CD4-positive, alpha-beta T cell (primary cell): ENCODE data around the gene BLOC1S4. TPM values are rescaled to one million over a fixed set of nuclear protein-coding genes. Genes with fewer than 3 reads are reported as not detected.

Source experiments
- ATAC-seq: fragments of 200-7000 bp; cut with Tn5 transposase; one replicate; pipeline ENCODE4 v1.10.0; 2022; ENCODE audit warnings: mild to moderate bottlenecking; ENCODE audit not compliant: poor library complexity
- CTCF ChIA-PET: fragments of 350-600 bp; sonication (Branson Sonifier 250); formaldehyde crosslinking; loops from one replicate; lab custom pipeline; 2021; ENCODE audit warnings: antibody characterized with exemption, inconsistent platforms; lab: Charles Lee
- POLR2A ChIA-PET: fragments of 350-600 bp; sonication (Branson Sonifier 250); formaldehyde crosslinking; loops from one replicate; lab custom pipeline; 2021; ENCODE audit warnings: antibody characterized with exemption, inconsistent platforms; lab: Charles Lee
- DNase-seq, 14 experiments: peaks; one replicate each; pipeline ENCODE4 v3.0.0-alpha.2; 2013 to 2020; ENCODE audit warnings: mixed read lengths in 2 of 14
- H3K27ac ChIP-seq, 2 donors: one replicate each; pipeline versions ENCODE4 v1.5.1 to v1.7.0; 2013; ENCODE audit warnings: low read length in 2 of 2, low read depth in 1 of 2, mild to moderate bottlenecking in 1 of 2
- H3K27me3 ChIP-seq, 2 experiments: 1 replicate in 1 of 2; 2 replicates in 1 of 2; pipeline versions ENCODE4 v1.6.1 to v1.7.0; 2013; ENCODE audit warnings: low read length in 2 of 2, control low read depth in 1 of 2, mild to moderate bottlenecking in 1 of 2, moderate library complexity in 1 of 2; ENCODE audit not compliant: insufficient read depth in 2 of 2, control insufficient read depth in 1 of 2
- H3K36me3 ChIP-seq: one replicate; pipeline ENCODE4 v1.6.1; 2013; ENCODE audit warnings: low read length, control low read depth; ENCODE audit not compliant: insufficient read depth
- H3K4me1 ChIP-seq: one replicate; pipeline ENCODE4 v1.6.1; 2013; ENCODE audit warnings: low read length, control low read depth; ENCODE audit not compliant: insufficient read depth
- H3K4me3 ChIP-seq: one replicate; pipeline ENCODE4 v1.5.1; 2013; ENCODE audit warnings: mild to moderate bottlenecking, low read length, moderate library complexity
- H3K9me3 ChIP-seq, 2 experiments: 1 replicate in 1 of 2; 2 replicates in 1 of 2; pipeline versions ENCODE4 v1.6.1 to v1.7.0; 2013; ENCODE audit warnings: low read length in 2 of 2, mild to moderate bottlenecking in 2 of 2, control low read depth in 1 of 2, moderate library complexity in 1 of 2; ENCODE audit not compliant: control insufficient read depth in 1 of 2, insufficient read depth in 1 of 2
- H3K27ac Mint-ChIP-seq: one replicate; pipeline ENCODE4 v1.8.0; 2020; ENCODE audit warnings: mixed read lengths
- H3K27me3 Mint-ChIP-seq: one replicate; pipeline ENCODE4 v1.8.0; 2021; ENCODE audit warnings: mixed read lengths
- H3K36me3 Mint-ChIP-seq: one replicate; pipeline ENCODE4 v1.8.0; 2021; ENCODE audit warnings: low read depth, mixed read lengths
- H3K4me1 Mint-ChIP-seq: one replicate; pipeline ENCODE4 v1.8.0; 2021; ENCODE audit warnings: low read depth, mixed read lengths
- H3K4me3 Mint-ChIP-seq: one replicate; pipeline ENCODE4 v1.8.0; 2020; ENCODE audit warnings: mild to moderate bottlenecking, mixed read lengths
- H3K9me3 Mint-ChIP-seq: one replicate; pipeline ENCODE4 v1.8.0; 2020; ENCODE audit warnings: mixed read lengths
- intact Hi-C, 2 experiments: fragments of 100-400 bp; cut with DNase I in 1 of 2; cut with micrococcal nuclease in 1 of 2; formaldehyde crosslinking; loops; one replicate each; pipeline versions ENCODE4 v1.15.1 to v1.9.0; 2023 to 2025; cut with DNase I, micrococcal nuclease
- total RNA-seq, 174 experiments: library from RNA in 2 of 174; stranded (reverse) in 2 of 174; gene quantifications; one replicate each; pipeline ENCODE4 v1.2.3 and lab custom pipeline; 2021 to 2026
- TF ChIP-seq, protein P1 (sequence below): fragments of 200-600 bp; IDR thresholded peaks from one replicate; pipeline ENCODE4 v1.8.0; 2022; ENCODE audit warnings: antibody characterized with exemption, mild to moderate bottlenecking

BLOC1S4 gene
- total RNA-seq, 2 experiments from 2014 or later, result 24.6 to 27.6 TPM

DNA sequence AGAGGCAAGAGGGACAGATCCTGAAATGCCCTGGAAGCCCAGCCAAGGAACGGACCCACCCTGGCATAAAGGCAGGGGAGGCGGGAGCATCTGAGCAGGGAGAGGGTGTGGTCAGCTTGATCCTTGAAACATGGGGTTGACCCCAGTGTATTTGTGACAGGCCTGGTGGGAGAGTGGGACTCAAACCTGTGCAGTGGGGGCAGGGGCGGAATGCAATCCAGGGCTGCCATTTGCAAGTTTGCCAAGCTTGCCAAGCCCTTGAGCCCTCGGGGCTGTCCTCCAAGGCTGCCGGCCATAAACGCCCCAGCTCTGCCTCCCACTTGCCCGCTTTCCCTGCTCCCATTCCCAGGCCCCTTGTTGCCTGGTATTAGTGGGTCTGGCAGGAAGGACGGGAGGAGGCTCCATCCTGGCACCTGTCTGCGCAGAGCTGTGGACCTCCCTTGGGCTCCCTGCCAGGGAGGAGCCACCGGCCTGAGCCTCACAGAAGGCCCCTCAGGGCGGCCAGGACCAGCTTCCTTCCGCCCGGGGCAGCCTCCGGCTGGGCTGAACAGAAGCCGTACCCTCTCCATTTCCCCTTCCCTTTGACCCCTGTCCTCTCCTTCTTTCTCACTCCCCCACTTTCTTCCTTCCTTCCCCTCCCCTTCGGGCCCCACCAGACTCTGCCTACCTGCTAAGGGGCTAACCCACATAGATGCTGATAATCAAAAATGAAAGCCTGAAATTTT lies 21.6 kb upstream of the BLOC1S4 start:
- Mint-ChIP-seq H3K36me3 (peaks cover 8% of the 10 kb centered on the region), H3K27ac (peak overlapping the region; percentile 89), H3K4me3 (peak overlapping the region; percentile 65), H3K27me3 (no peaks in the 10 kb centered on the region), H3K9me3 (no peaks in the 10 kb centered on the region), H3K4me1 (peaks cover 84% of the 10 kb centered on the region)
- ChIA-PET CTCF (interaction anchor here (1.2 kb wide), 1 partner anchor 19 kb away, joined by 9 read pairs; no protein-coding TSS in a partner anchor), POLR2A (interaction anchor here (3.1 to 4.7 kb wide), 5 partner anchors 12 to 54 kb away, joined by 30 to 167 read pairs (median 35); partner anchors contain the start of genes BLOC1S4, MRFAP1 and MRFAP1L1)
- H3K9me3 ChIP-seq, result no peaks in the 10 kb centered on the region
- H3K27me3 ChIP-seq, result no peaks in the 10 kb centered on the region
- H3K27ac ChIP-seq, result peak overlapping the region; percentile 75 to 83
- ATAC-seq (no peak), DNase-seq (peak in 4 of 14 experiments; percentile 38 to 73 (median 64))
- H3K36me3 ChIP-seq, result no peaks in the 10 kb centered on the region
- TF ChIP-seq, protein P1, sequence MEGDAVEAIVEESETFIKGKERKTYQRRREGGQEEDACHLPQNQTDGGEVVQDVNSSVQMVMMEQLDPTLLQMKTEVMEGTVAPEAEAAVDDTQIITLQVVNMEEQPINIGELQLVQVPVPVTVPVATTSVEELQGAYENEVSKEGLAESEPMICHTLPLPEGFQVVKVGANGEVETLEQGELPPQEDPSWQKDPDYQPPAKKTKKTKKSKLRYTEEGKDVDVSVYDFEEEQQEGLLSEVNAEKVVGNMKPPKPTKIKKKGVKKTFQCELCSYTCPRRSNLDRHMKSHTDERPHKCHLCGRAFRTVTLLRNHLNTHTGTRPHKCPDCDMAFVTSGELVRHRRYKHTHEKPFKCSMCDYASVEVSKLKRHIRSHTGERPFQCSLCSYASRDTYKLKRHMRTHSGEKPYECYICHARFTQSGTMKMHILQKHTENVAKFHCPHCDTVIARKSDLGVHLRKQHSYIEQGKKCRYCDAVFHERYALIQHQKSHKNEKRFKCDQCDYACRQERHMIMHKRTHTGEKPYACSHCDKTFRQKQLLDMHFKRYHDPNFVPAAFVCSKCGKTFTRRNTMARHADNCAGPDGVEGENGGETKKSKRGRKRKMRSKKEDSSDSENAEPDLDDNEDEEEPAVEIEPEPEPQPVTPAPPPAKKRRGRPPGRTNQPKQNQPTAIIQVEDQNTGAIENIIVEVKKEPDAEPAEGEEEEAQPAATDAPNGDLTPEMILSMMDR, result no peak
- intact Hi-C loops, result no loop called here
- no peak overlapping the region for H3K4me3 ChIP-seq
- H3K4me1 ChIP-seq, result peaks cover 100% of the 10 kb centered on the region

DNA sequence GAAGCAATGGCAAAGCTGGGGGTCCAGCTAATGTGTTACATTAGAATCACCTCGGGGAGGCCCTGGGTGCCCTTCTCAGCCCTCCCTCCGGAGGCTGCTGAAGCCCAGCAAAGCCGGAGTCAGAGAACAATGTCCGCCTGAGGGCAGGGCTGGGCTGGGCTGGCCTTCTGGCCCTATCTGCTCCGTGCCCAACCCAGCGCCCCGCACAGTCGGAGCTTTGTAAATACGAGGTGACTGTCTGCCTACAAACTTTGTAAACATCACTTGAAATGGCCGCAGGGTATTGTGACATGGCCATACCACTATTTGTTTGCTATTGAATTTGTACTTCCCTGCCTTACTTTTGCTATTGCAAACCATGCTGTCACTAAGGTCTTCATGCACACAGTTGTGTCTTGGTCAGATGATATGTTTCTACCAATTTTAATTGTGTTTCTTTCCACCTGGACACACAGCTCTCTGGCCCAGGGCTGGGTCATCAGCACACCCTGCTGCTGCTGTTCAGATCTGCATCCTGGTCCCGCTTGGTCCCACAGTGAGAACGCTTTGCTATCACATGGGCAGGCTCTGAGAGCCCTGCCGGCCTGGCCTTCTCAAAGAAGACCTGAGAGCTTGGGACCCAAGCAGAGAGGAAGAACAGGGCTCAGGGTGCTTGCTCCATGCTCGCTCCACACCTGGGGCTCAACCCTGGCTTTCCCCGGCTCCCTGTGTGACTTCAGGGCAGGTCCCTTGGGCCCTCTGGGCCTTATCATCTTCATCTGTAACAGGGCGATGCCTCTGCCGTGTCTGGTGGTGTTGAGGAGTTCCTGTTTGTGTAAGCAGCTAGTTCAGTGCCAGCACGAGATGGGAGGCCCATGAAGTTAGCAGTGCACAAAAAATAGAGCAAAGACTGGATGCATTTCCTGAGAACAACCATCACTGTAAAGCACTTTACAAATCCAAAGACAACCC lies 20.0 kb upstream of the BLOC1S4 start:
- no peaks in the 10 kb centered on the region for H3K27me3 Mint-ChIP-seq
- H3K4me1 Mint-ChIP-seq, result peaks cover 82% of the 10 kb centered on the region
- peaks cover 18% of the 10 kb centered on the region for H3K36me3 Mint-ChIP-seq
- intact Hi-C loops, result loop anchor here in 1 of 2 experiments (1.0 to 2.0 kb wide), 2 partner anchors 13 to 21 kb away; partner anchors contain the start of genes BLOC1S4 and MRFAP1L1
- Histone ChIP-seq H3K4me3 (peak overlapping the region; percentile 1), H3K4me1 (peaks cover 92% of the 10 kb centered on the region), H3K9me3 (no peaks in the 10 kb centered on the region), H3K36me3 (no peaks in the 10 kb centered on the region), H3K27me3 (no peaks in the 10 kb centered on the region), H3K27ac (peak overlapping the region; percentile 75 to 83)
- ATAC-seq (peak; percentile 94), DNase-seq (peak; percentile 49 to 89 (median 68))
- H3K9me3 Mint-ChIP-seq, result no peaks in the 10 kb centered on the region
- POLR2A ChIA-PET, result interaction anchor here (0.6 to 4.7 kb wide), 22 partner anchors 8 to 372 kb away, joined by 3 to 167 read pairs (median 5); partner anchors contain the start of genes BLOC1S4, GRPEL1, KIAA0232 and MRFAP1
- H3K4me3 Mint-ChIP-seq, result peak overlapping the region; percentile 39
- CTCF ChIA-PET, result interaction anchor here (0.6 to 2.1 kb wide), 4 partner anchors 13 to 177 kb away, joined by 3 to 24 read pairs (median 4); partner anchors contain the start of gene MRFAP1L1
- peak overlapping the region; percentile 89 for H3K27ac Mint-ChIP-seq
- TF ChIP-seq, protein P1, result no peak

DNA sequence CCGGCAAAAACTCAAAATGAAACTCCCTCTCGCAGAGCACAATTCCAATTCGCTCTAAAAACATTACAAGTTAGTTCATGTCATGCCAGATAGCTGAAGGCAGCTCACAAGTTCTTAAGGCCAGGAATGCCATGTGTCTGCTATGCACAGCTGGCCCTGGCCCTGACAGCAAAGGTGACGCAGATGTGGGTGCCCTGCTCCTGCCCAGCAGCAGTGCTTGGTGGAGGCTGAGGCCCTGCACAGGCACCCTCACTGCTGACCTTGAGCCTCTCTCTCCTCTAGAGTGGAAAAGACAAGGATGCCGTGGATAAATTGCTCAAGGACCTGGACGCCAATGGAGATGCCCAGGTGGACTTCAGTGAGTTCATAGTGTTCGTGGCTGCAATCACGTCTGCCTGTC lies 19.4 kb upstream of the BLOC1S4 start:
- ATAC-seq, result peak; percentile 61
- H3K27me3 ChIP-seq, result no peaks in the 10 kb centered on the region
- peak overlapping the region; percentile 75 to 83 for H3K27ac ChIP-seq
- peak in 2 of 14 experiments; percentile 26 to 47 for DNase-seq
- H3K9me3 Mint-ChIP-seq, result no peaks in the 10 kb centered on the region
- peak overlapping the region; percentile 1 for H3K4me3 ChIP-seq
- H3K36me3 ChIP-seq, result peaks cover 3% of the 10 kb centered on the region
- H3K36me3 Mint-ChIP-seq, result peaks cover 18% of the 10 kb centered on the region
- H3K4me3 Mint-ChIP-seq, result peak overlapping the region; percentile 39
- no peaks in the 10 kb centered on the region for H3K9me3 ChIP-seq
- intact Hi-C loops, result loop anchor here in 1 of 2 experiments (1.0 to 2.0 kb wide), 2 partner anchors 13 to 20 kb away; partner anchors contain the start of genes BLOC1S4 and MRFAP1L1
- peaks cover 79% of the 10 kb centered on the region for H3K4me1 Mint-ChIP-seq
- POLR2A ChIA-PET, result interaction anchor here (0.6 to 4.7 kb wide), 18 partner anchors 9 to 371 kb away, joined by 3 to 167 read pairs (median 5); partner anchors contain the start of genes BLOC1S4, GRPEL1, KIAA0232 and MRFAP1
- TF ChIP-seq, protein P1, result no peak
- no peaks in the 10 kb centered on the region for H3K27me3 Mint-ChIP-seq
- CTCF ChIA-PET, result interaction anchor here (1.2 to 2.1 kb wide), 3 partner anchors 13 to 177 kb away, joined by 3 to 24 read pairs (median 4); partner anchors contain the start of gene MRFAP1L1
- H3K4me1 ChIP-seq, result peaks cover 89% of the 10 kb centered on the region
- peak overlapping the region; percentile 89 for H3K27ac Mint-ChIP-seq
